ENCODE results near the gene ENG.
"Not testable (repeated sequence)": the region's sequence is repeated elsewhere in the genome, so short reads cannot be mapped to it uniquely, and the experiment has no call there.

ENG gene

GRCh38 chr9:127788337-127789011 is 66.0 kb downstream of the ENG start:
- no peak for DNase-seq

DNA sequence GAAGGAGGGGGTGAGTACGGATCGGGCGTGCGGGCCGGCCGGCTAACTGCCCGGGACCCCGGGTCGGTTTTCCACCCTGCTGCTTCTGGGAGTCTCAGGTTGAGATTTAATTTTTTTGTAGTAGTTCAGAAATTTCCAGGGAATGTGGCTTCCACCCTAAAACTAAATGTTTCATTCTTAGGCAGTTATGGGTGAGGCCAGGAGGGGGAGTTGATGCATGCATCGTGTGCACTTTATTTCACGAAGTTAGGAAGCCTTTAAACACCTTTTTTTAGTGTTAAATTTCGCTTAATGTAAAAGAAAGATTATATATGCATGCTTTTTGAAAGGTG is 67.7 kb downstream of the ENG start:
- DNase-seq: no peak

DNA sequence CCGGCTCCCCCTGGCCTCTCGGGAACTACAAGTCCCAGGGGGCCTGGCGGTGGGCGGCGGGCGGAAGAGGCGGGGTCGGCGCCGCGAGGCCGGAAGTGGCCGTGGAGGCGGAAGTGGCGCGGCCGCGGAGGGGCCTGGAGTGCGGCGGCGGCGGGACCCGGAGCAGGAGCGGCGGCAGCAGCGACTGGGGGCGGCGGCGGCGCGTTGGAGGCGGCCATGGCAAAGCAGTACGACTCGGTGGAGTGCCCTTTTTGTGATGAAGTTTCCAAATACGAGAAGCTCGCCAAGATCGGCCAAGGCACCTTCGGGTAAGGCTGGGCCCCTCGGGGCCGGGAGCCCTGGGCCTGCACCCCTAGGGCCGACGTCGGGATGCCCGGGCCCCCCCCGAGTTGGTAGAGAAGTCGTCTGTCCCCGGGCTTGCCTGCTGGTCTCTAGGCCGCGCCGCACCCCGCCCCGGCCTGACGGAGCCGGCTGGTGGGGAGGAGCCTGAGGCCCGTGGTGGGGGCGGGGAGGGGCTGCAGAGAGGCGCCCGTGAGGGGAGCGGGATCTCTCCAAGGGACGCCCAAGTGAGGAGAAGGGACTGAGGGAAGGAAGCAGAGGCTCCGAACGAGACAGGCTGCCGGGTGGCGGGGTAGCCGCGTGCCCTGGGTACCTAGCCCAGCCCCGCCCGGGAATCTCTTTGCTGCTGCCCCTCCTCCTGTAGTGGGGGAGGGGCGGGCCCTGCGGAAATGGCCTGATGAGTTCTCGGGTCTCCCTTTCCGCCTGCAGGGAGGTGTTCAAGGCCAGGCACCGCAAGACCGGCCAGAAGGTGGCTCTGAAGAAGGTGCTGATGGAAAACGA is 68.3 kb downstream of the ENG start, which contains the start of gene CDK9:
Gene CDK9 (plus strand): TSS at position 102 of the 840 bp plus-strand sequence. CDS start 115 bp downstream, at position 217.
- DNase-seq: peak; percentile 68

- peak; percentile 79 for DNase-seq
These were observed 69.2 kb downstream of the ENG start for GRCh38 chr9:127785023-127785932.

DNA sequence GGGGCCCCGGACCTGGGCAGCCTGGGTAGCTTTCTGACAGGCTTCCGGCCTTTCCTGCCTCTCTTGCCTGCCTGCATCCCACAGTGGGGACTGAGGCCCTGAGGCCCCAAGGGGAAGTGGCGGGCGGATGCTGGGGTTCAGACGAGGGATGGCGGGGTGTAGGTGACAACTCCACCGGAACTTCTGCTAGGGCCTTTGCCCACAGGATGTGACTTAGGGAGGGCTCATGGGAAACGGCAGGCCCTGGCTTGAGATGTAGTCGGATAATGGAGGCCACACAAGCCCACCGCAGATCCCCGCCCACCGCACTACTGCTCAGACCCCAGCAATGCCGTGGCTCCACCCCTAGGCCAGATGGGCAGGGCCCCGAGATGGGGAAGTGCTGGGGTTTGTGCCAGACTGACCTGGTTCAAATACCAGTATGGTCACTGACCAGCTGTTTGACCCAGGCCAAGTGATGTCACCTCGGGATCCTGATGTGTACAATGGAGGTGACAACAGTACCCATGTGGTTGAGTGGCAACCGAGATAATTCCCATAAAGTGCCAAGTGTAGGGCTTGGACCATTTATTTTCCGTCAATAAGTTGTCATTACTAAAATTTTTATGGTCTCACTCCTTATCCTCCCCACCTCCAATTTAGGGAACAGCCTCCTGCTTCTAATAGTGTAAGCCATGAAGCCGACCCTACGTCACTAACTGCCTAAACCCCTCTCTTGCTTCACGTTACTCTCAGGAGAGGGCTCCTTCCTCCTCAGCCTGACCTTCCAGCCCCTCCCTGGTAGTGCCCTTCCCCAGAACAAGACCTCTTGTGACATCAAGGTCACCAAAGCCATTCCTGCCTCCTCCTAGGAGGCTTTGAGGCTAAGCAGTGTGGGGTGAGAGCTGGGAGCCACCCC is 71.1 kb downstream of the ENG start:
- no peak for DNase-seq

GRCh38 chr9:127781806-127782205 is 72.7 kb downstream of the ENG start:
- DNase-seq: no peak

DNA sequence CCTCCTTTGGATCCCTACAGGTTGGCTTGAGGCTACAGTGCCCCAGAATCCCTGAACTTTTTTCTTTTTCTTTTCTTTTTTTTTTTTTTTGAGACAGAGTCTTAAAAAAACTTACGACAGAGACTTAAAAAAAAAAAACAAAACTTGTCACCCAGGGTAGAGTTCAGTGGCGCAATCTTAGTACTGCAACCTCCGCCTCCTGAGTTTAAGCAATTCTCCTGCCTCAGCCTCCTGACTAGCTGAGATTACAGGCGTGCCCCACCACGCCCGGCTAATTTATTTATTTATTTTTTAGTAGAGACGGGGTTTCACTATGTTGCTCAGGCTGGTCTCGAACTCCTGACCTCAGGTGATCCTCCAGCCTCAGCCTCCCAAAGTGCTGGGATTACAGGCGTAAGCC is 73.5 kb downstream of the ENG start:
- not testable (repeated sequence) for DNase-seq

DNA sequence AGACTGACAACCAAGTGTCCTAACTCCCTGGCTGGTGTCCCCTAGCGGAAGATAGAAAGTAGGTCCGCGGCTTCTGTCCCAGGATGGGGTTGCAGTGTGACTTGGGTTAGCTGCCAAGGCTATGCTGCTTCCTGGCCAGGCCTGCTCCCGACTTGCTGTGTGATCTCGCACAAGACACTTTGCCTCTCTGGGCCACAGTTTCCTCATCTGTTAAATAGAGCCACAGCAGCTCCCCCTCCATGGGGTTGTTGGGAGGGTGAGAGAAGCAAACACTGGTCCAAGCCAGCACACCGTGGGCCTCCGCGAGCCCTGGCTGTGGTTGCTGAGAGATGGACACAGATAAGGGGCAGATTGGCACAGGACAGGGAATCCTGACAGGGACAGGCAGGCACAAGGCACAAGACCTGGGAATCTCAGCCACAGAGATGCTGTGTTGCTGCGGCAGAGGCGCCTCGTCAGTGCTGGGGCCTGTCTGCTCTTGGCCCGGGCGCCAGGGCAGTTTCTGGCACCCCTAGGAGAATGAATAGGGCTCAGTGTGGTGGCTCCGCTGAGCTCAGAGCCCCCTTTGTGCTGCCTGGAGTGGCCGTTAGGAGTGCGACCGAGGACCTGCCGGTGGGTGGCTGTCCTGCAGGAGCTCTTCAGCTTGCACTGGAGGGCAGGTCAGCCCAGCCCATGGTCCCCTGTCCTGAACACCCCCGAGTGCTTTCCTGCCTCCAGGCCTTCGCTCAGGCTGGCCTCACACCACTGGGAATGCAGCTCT is 74.2 kb downstream of the ENG start:
- DNase-seq: no peak

- DNase-seq: no peak
These were observed 75.1 kb downstream of the ENG start for GRCh38 chr9:127779136-127779981.

DNA sequence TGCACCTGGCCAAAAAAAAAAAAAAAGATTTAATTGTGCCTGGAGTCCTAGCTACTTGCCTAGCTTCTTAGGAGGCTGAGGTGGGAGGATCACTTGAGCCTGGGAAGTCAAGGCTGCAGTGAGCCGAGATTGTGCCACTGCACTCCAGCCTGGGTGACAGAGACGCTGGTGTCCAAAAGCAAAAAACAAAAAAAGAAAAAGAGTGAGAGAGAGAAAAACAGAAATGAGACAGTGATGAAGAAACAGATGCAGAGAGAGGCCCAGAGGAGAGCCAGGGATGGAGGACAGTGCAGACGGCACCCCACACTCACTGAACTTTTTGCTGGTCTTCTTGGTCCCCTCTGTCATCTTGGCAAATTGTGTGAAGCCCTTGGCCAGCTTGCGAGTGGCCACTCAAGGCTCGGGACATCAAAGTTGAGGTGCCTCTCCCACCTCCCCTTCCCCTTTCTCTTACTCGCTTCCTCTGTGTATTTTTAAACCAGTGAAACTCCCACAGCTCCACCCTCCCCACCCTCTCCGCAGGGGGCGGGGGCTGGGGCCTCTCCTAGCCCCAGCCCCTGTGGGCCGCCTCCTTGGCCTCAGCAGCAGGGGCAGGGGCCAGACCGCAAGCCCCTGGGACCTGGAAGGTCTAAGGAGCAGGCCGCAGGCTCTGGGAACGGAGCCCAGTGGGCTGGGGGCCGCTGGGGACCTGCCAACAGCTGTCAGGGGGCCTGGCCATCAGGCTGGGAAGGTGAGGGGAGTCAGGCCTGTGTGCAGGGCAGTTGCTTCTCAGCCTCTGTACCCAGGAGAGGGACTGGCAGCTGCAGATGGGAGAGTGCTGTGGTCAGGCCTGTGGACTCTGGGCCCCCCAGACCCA is 76.0 kb downstream of the ENG start, which contains the start of gene SH2D3C:
Gene SH2D3C (minus strand): TSS at position 387 of the 856 bp plus-strand sequence. CDS start 39 bp downstream, at position 348.
- no peak for DNase-seq

- DNase-seq: no peak
These were observed 77.0 kb downstream of the ENG start for GRCh38 chr9:127777368-127777980.

DNA sequence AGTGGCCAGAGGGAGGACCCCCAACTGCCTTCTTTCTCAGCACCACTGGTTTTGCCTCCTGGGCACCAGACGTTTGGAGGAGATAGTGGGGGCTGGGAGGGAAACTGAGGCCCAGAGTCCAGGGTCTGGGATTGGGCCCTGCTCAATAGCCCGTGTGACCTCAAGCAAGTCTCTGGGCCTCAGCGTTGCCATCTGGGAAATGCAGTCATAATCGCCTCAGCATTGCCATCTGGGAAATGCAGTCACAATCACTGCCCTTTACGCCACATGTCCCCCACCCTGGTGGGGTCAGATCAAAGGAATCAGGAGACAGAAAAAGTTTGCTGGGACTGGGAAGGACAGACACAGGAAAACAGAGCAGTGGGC is 77.6 kb downstream of the ENG start:
- DNase-seq: no peak

DNA sequence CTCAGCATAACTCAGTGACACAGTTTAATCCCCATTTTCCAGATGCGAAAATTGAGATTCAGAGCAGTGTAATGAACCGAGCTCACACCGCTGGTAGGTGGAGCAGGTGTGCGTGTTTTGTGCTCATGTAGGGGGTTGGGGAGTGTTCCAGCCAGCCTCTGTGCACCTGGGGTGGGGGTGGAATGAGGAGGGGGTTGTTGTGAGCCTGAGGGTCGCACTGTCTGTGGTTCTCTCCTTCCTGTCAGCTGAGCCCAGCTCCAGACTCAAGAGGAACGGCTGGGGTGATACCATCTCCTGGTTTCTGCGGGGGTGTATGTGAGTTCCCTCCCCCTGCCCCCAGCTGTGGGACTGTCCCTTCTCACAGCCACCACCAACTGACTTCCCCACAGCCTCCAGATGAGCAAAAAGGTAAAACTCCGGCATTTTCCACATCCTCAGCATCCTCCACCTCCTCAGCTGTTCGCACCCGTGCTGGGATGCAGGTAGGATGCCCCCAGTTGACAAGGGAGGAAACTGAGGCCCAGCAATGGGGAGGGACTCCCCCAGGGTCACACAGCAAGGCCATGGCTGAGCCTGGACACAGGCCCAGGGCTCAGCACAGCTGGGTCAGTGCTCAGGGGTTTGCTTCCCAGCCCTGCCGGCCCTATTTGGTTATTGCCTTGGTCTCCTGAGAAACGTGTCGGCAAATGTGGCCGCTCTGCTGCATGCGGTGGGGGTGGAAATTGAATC is 78.1 kb downstream of the ENG start:
- peak; percentile 14 for DNase-seq

- no peak for DNase-seq
These were observed 80.5 kb downstream of the ENG start for GRCh38 chr9:127773981-127774380.

DNA sequence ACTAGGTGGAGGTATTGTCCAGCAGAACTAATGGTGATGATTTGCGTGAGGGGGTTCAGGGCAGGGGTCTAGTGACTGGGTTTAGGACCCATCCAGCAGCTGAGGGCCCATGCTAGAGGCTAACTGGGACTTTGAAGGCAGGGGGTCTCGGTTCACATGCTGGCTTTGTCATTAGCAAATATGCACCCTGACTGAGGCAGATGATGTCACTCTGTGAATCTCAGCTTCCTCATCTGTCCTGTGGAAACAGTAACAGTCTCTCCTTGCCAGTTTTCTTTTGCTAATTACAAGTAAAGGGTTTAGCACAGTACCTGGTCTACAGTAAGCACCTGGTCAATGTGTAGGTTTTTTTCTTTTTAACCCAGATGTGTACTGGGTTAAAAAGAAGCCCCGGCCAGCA is 81.2 kb downstream of the ENG start:
- DNase-seq: no peak

DNA sequence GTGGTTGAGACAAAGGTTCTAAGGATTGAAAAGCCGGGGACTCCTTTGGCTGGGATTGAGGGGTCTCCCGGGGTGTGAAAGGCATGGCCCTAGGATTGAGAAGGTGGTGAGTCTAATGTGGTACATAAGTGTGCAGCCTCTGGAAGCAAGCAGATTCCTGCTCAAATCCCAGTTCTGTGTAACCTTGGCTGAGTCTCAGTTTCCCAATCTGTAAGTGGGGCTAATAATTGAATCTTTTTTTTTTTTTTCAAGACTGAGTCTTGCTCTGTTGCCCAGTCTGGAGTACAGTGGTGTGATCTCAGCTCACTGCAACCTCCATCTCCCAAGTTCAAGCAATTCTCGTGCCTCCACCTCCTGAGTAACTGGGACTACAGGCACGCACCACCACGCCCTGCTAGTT is 81.9 kb downstream of the ENG start:
- DNase-seq: no peak

- DNase-seq: no peak
These were observed 82.8 kb downstream of the ENG start for GRCh38 chr9:127771570-127772189.

All from NCI-H510A treated with DMSO at 0.1 percent for 48 hours (cell line).